ENCODE results near the gene CSTF2. TPM values are rescaled to one million over a fixed set of nuclear protein-coding genes. Genes with fewer than 3 reads are reported as not detected.
"Not testable (repeated sequence)": the region's sequence is repeated elsewhere in the genome, so short reads cannot be mapped to it uniquely, and the experiment has no call there.

Gene CSTF2, protein sequence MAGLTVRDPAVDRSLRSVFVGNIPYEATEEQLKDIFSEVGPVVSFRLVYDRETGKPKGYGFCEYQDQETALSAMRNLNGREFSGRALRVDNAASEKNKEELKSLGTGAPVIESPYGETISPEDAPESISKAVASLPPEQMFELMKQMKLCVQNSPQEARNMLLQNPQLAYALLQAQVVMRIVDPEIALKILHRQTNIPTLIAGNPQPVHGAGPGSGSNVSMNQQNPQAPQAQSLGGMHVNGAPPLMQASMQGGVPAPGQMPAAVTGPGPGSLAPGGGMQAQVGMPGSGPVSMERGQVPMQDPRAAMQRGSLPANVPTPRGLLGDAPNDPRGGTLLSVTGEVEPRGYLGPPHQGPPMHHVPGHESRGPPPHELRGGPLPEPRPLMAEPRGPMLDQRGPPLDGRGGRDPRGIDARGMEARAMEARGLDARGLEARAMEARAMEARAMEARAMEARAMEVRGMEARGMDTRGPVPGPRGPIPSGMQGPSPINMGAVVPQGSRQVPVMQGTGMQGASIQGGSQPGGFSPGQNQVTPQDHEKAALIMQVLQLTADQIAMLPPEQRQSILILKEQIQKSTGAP
- 19.5 and 24.9 TPM in 2 replicates for total RNA-seq (2014; rRNA removed; shearing (Covaris generic); ENCODE audit: low replicate concordance)

DNA sequence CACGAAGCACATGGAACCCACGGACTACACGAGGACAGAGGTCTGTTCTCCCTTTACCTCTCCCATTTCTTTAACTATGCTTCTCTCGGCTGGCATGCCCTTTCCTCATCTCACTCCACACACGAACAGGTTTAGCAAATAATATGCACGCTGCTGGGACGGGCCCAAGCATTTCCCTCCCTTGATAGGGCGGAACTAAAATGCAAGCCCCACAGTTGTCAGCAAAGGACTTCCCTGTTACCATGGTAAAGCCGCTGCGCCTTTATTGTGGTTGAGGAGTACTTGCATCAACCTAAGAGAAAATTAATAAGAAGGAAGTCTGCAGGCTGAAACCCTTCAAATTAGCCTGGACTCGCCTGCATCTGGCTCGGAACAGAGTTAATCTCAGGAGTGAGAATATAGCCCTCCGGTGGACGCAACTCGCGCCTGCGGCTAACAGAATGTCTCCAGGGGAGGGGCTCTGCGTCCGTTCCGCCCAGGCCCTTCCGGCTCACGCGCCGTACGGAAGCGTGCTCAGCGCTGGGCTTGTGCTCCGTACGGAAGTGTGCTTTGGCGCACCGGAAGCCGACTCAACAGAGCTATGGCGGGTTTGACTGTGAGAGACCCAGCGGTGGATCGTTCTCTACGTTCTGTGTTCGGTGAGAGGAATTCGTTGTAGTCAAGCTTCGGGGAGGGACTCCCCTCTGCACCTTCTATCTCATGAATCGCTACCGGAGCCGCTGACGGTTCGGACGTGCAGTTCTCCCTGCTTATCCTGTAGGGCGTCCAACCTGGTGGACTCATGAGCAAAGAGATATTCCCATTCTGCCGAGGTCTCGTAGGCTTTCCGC, at the start of gene CSTF2:
TSS of gene CSTF2 (plus strand) at position 555 of the 830 bp plus-strand sequence. CDS start at position 581, 26 bp downstream.
- Histone ChIP-seq H3K9me3 (ENCODE audit: low read length) (no peaks in the 10 kb centered on the region), H3K4me1 (ENCODE audit: low read length) (peaks cover 11% of the 10 kb centered on the region), H3K4me3 (ENCODE audit: low read length) (peak within 1 kb of the TSS; percentile 82)

DNA sequence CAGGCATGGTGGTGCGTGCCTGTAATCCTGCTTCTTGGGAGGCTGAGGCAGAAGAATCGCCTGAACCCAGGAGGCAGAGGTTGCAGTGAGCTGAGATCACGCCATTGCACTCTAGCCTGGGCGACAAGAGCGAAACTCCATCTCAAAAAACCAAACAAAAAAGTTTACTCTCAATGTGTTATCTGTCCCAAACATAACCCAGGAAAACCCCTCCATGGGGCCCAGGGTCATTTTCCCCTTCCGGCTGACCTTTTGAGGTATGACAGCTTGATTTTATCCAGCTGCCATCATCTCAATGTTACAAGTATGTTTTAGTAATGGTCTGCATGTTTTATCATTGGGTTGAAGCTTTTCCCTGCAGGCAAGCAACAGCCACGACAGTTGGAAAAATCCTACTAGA, 23.8 kb upstream of the CSTF2 start:
- H4K20me1 ChIP-seq (ENCODE audit: insufficient read depth, low read depth, low read length); H3K9ac ChIP-seq (ENCODE audit: low read length); H3K4me3 ChIP-seq (ENCODE audit: low read length); H3K79me2 ChIP-seq (ENCODE audit: low read length); H3K36me3 ChIP-seq (ENCODE audit: insufficient read depth, low read length); H3K4me2 ChIP-seq (ENCODE audit: low read depth, low read length, poor library complexity, severe bottlenecking); H3K27ac ChIP-seq (ENCODE audit: low read length); H3K4me1 ChIP-seq (ENCODE audit: low read length); H3K9me3 ChIP-seq (ENCODE audit: low read length); H3K9me2 ChIP-seq (replicated peaks; ENCODE audit: insufficient read depth, low read length); DNase-seq; H3K27me3 ChIP-seq (ENCODE audit: low read length); H2AFZ ChIP-seq (ENCODE audit: low read length): not testable (repeated sequence)

More for the DNA sequence above, at the start of gene CSTF2:
- H3K27me3 ChIP-seq (ENCODE audit: low read length): no peaks in the 10 kb centered on the region
- peak within 1 kb of the TSS; percentile 52; the same call in 1 of the 2 replicates for H3K27ac ChIP-seq (ENCODE audit: low read length)
- peak within 1 kb of the TSS; percentile 64 for H2AFZ ChIP-seq (ENCODE audit: low read length)
- H3K4me2 ChIP-seq (ENCODE audit: low read depth, low read length, poor library complexity, severe bottlenecking): peak within 1 kb of the TSS; percentile 82
- peaks cover 6% of the 10 kb centered on the region for H3K36me3 ChIP-seq (ENCODE audit: insufficient read depth, low read length)
- peak within 1 kb of the TSS; percentile 77 for H3K9ac ChIP-seq (ENCODE audit: low read length)
- H3K9me2 ChIP-seq (replicated peaks; ENCODE audit: insufficient read depth, low read length): no peaks in the 10 kb centered on the region
- peak; percentile 94 for DNase-seq
- H3K79me2 ChIP-seq (ENCODE audit: low read length): peaks cover 14% of the 10 kb centered on the region
- H4K20me1 ChIP-seq (ENCODE audit: insufficient read depth, low read depth, low read length): no peaks in the 10 kb centered on the region

DNA sequence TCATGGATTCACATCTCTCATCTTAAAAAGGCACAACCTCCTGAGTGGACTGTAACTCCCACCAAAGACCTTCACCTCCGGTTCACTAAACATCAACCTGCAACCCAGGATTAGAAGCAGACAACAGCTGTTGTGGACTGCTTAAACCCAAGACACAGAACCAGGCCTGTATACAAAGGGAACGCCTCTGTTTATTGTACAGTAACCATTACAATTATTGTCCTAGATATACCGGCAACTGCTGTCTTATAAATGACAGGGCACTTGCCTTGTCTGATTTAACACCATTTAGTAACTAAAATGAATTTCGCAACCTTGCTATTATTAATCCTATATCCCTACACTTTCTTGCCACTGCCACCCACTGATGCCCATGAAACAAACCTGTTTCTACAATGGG, 22.8 kb upstream of the CSTF2 start:
- no peak overlapping the region for H2AFZ ChIP-seq (ENCODE audit: low read length)
- no peaks in the 10 kb centered on the region for H3K79me2 ChIP-seq (ENCODE audit: low read length)
- no peaks in the 10 kb centered on the region for H4K20me1 ChIP-seq (ENCODE audit: insufficient read depth, low read depth, low read length)
- no peaks in the 10 kb centered on the region for H3K27me3 ChIP-seq (ENCODE audit: low read length)
- H3K4me1 ChIP-seq (ENCODE audit: low read length): no peaks in the 10 kb centered on the region
- no peak overlapping the region for H3K4me3 ChIP-seq (ENCODE audit: low read length)
- H3K9ac ChIP-seq (ENCODE audit: low read length): no peak overlapping the region
- no peak overlapping the region for H3K27ac ChIP-seq (ENCODE audit: low read length)
- no peaks in the 10 kb centered on the region for H3K9me2 ChIP-seq (replicated peaks; ENCODE audit: insufficient read depth, low read length)
- no peak overlapping the region for H3K4me2 ChIP-seq (ENCODE audit: low read depth, low read length, poor library complexity, severe bottlenecking)
- no peaks in the 10 kb centered on the region for H3K36me3 ChIP-seq (ENCODE audit: insufficient read depth, low read length)
- no peak for DNase-seq
- H3K9me3 ChIP-seq (ENCODE audit: low read length): no peaks in the 10 kb centered on the region

DNA sequence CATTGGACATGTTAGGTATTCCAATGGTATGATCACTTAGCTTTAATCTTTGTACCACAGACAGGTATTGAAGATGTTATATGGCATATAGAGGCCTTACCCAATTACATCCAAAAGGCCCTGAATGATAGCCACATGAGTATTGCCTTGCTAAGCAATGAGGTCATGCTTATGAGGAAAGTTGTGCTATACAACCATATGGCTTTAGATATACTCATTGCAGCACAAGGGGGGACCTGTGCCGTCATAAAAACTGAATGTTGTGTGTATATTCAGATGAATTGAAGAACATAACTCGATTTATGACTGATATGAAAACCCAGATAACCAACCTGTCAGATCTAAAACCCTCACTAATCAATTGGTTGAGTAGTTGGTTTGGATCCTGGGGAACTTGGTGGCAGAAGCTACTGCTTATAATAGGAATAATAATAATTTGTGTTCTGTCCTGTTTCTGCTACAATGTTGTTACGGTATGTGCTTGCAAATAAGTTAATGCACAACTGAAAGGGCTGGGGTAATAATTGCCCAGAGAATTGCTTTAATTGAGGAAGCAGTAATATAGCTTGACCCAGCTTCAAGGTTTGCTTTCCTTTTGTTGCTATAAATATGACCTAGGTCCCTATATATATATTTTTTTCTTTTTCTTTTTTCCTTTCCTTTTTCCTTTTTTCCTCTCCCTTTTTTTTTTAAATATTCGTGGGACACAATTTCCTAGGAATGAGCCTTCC, 21.5 kb upstream of the CSTF2 start:
- no peak overlapping the region for H3K4me3 ChIP-seq (ENCODE audit: low read length)
- no peaks in the 10 kb centered on the region for H3K79me2 ChIP-seq (ENCODE audit: low read length)
- H3K4me2 ChIP-seq (ENCODE audit: low read depth, low read length, poor library complexity, severe bottlenecking): no peak overlapping the region
- no peak overlapping the region for H3K27ac ChIP-seq (ENCODE audit: low read length)
- no peaks in the 10 kb centered on the region for H4K20me1 ChIP-seq (ENCODE audit: insufficient read depth, low read depth, low read length)
- DNase-seq: no peak
- no peak overlapping the region for H2AFZ ChIP-seq (ENCODE audit: low read length)
- no peaks in the 10 kb centered on the region for H3K9me3 ChIP-seq (ENCODE audit: low read length)
- H3K27me3 ChIP-seq (ENCODE audit: low read length): no peaks in the 10 kb centered on the region
- no peaks in the 10 kb centered on the region for H3K36me3 ChIP-seq (ENCODE audit: insufficient read depth, low read length)
- no peaks in the 10 kb centered on the region for H3K9me2 ChIP-seq (replicated peaks; ENCODE audit: insufficient read depth, low read length)
- H3K4me1 ChIP-seq (ENCODE audit: low read length): no peaks in the 10 kb centered on the region
- no peak overlapping the region for H3K9ac ChIP-seq (ENCODE audit: low read length)

DNA sequence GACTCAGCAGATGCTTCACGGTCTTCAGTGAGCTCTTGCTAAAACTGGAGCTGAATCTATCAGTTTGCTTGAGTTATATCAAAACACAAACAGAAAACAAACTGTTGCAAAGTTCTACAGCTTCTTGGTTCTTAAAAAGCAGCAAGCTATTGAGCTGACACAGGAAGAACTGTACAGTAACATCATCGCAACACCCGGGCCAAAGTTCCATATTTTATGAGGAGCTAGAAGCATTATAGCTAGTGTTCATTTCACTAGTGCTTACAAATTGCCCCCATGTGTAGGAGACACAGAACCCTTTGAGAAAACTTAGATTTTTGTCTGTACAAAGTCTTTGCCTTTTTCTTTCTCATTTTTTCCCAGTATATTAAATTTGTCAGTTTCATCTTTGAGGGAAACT, 17.3 kb upstream of the CSTF2 start:
- H2AFZ ChIP-seq (ENCODE audit: low read length): no peak overlapping the region
- H3K9me2 ChIP-seq (replicated peaks; ENCODE audit: insufficient read depth, low read length): no peaks in the 10 kb centered on the region
- no peaks in the 10 kb centered on the region for H3K79me2 ChIP-seq (ENCODE audit: low read length)
- no peak for DNase-seq
- H3K9ac ChIP-seq (ENCODE audit: low read length): no peak overlapping the region
- no peak overlapping the region for H3K4me2 ChIP-seq (ENCODE audit: low read depth, low read length, poor library complexity, severe bottlenecking)
- no peak overlapping the region for H3K27ac ChIP-seq (ENCODE audit: low read length)
- H3K27me3 ChIP-seq (ENCODE audit: low read length): no peaks in the 10 kb centered on the region
- H3K36me3 ChIP-seq (ENCODE audit: insufficient read depth, low read length): no peaks in the 10 kb centered on the region
- no peaks in the 10 kb centered on the region for H4K20me1 ChIP-seq (ENCODE audit: insufficient read depth, low read depth, low read length)
- H3K9me3 ChIP-seq (ENCODE audit: low read length): no peaks in the 10 kb centered on the region
- no peak overlapping the region for H3K4me3 ChIP-seq (ENCODE audit: low read length)
- no peaks in the 10 kb centered on the region for H3K4me1 ChIP-seq (ENCODE audit: low read length)

DNA sequence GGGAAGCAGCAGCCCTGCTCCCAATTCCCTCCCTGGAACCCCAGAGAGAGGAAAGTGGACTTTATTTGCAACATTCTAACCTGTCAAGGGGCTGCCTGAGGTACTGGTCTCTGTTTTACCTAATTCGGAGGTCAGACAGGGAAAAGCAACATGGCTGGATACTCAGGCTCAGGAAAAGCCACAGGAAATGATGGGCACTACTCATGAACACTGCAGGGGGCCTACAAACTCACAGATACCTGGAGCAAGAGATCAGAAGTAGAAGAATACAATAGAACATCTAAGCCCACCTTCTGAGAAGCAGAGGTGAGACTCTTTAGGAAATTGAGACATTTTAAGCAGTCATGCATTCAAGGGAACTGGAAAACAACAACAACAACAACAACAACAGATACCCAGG, 15.4 kb upstream of the CSTF2 start:
- Histone ChIP-seq H3K36me3 (ENCODE audit: insufficient read depth, low read length) (no peaks in the 10 kb centered on the region), H3K9ac (ENCODE audit: low read length) (no peak overlapping the region), H3K79me2 (ENCODE audit: low read length) (no peaks in the 10 kb centered on the region), H2AFZ (ENCODE audit: low read length) (no peak overlapping the region), H3K27ac (ENCODE audit: low read length) (no peak overlapping the region), H4K20me1 (ENCODE audit: insufficient read depth, low read depth, low read length) (no peaks in the 10 kb centered on the region), H3K27me3 (ENCODE audit: low read length) (no peaks in the 10 kb centered on the region), H3K4me1 (ENCODE audit: low read length) (no peaks in the 10 kb centered on the region), H3K4me2 (ENCODE audit: low read depth, low read length, poor library complexity, severe bottlenecking) (no peak overlapping the region), H3K4me3 (ENCODE audit: low read length) (no peak overlapping the region), H3K9me3 (ENCODE audit: low read length) (no peaks in the 10 kb centered on the region), H3K9me2 (replicated peaks; ENCODE audit: insufficient read depth, low read length) (no peaks in the 10 kb centered on the region)
- DNase-seq: no peak

DNA sequence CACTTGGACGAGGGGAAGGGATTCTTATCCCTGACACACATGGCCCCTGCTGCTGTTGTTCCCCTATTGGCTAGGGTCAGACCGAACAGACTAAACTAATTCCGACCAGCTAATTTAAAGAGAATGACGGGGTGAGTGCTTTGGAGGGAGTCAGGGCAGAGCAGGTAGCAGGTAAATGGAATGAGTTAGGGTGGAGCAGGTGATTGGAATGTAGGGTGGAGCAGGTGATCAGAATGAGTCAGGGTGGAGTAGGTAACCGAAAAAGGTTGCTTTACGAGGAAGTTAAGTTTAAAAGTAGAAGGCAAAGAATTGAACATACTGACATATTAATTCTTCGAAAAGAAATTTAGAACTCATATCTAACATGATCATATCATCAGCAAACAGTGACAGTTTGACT, 11.9 kb upstream of the CSTF2 start:
- H3K27ac ChIP-seq (ENCODE audit: low read length); H3K36me3 ChIP-seq (ENCODE audit: insufficient read depth, low read length); H3K79me2 ChIP-seq (ENCODE audit: low read length); H3K4me2 ChIP-seq (ENCODE audit: low read depth, low read length, poor library complexity, severe bottlenecking); H4K20me1 ChIP-seq (ENCODE audit: insufficient read depth, low read depth, low read length); H3K4me1 ChIP-seq (ENCODE audit: low read length); H3K4me3 ChIP-seq (ENCODE audit: low read length); H3K9ac ChIP-seq (ENCODE audit: low read length); H3K27me3 ChIP-seq (ENCODE audit: low read length); DNase-seq; H2AFZ ChIP-seq (ENCODE audit: low read length); H3K9me3 ChIP-seq (ENCODE audit: low read length); H3K9me2 ChIP-seq (replicated peaks; ENCODE audit: insufficient read depth, low read length): not testable (repeated sequence)
